Lower lobe of right lung (tissue), 2 donors: Measurements from ENCODE around the gene TENM4. TPM values are rescaled to one million over a fixed set of nuclear protein-coding genes. Genes with fewer than 3 reads are reported as not detected.

Experiments used
- ATAC-seq, 2 donors: fragments of 200-7000 bp; cut with Tn5 transposase; one replicate each; pipeline ENCODE4 v1.9.1; 2020 to 2022; ENCODE audit warnings: mild to moderate bottlenecking in 2 of 2, moderate library complexity in 2 of 2
- DNase-seq: peaks from one replicate; pipeline ENCODE4 v3.0.0-alpha.2; 2020
- H3K27ac ChIP-seq: fragments of 200-600 bp; one replicate; pipeline ENCODE4 v1.8.0; 2022
- H3K27me3 ChIP-seq: fragments of 200-600 bp; one replicate; pipeline ENCODE4 v1.8.0; 2022; ENCODE audit warnings: low read depth
- H3K36me3 ChIP-seq: fragments of 200-600 bp; one replicate; pipeline ENCODE4 v1.8.0; 2022; ENCODE audit warnings: mild to moderate bottlenecking
- H3K4me1 ChIP-seq: fragments of 200-600 bp; one replicate; pipeline ENCODE4 v1.8.0; 2022
- H3K4me3 ChIP-seq: fragments of 200-600 bp; one replicate; pipeline ENCODE4 v1.8.0; 2022; ENCODE audit warnings: mild to moderate bottlenecking
- H3K9me3 ChIP-seq: fragments of 200-600 bp; one replicate; pipeline ENCODE4 v1.8.0; 2022
- CTCF ChIP-seq: fragments of 200-600 bp; IDR thresholded peaks from one replicate; pipeline ENCODE4 v1.8.0; 2022; ENCODE audit warnings: antibody characterized with exemption, mild to moderate bottlenecking
- intact Hi-C: fragments of 100-400 bp; cut with DNase I; formaldehyde crosslinking; loops from one replicate; pipeline ENCODE4 v1.11.0; 2022
- total RNA-seq: library from RNA; stranded (reverse); fragmentation: NEBNext Ultra II Directional; extraction: Animal tissue kit (Norgen Biotek cat#: 25700); gene quantifications from one replicate; pipeline ENCODE4 v1.2.1, GENCODE V29; 2021
- donor health status: DM: no; HTN: yes; CAD: no; lungs with severe emphysema.

TENM4 gene
- total RNA-seq, 1 donor from 2014 or later = 1.1 TPM

GRCh38 chr11:78975081-78975480 is 465.7 kb downstream of the TENM4 start:
- no peak for DNase-seq
- intact Hi-C loops = no loop called here

GRCh38 chr11:78973876-78974275 is 467.0 kb downstream of the TENM4 start:
- no peaks in the 10 kb centered on the region for H3K9me3 ChIP-seq
- TF ChIP-seq CTCF = no peak
- ATAC-seq (no peak), DNase-seq (no peak)
- no peak overlapping the region for H3K4me3 ChIP-seq
- no peaks in the 10 kb centered on the region for H3K4me1 ChIP-seq
- H3K36me3 ChIP-seq = no peaks in the 10 kb centered on the region
- H3K27ac ChIP-seq = no peak overlapping the region
- intact Hi-C loops = no loop called here
- no peaks in the 10 kb centered on the region for H3K27me3 ChIP-seq

More at GRCh38 chr11:78975081-78975480, 465.7 kb downstream of the TENM4 start:
- H3K4me1 ChIP-seq = no peaks in the 10 kb centered on the region
- no peaks in the 10 kb centered on the region for H3K27me3 ChIP-seq
- TF ChIP-seq CTCF = no peak
- no peaks in the 10 kb centered on the region for H3K36me3 ChIP-seq
- no peak for ATAC-seq
- H3K27ac ChIP-seq = no peak overlapping the region
- no peaks in the 10 kb centered on the region for H3K9me3 ChIP-seq
- no peak overlapping the region for H3K4me3 ChIP-seq

- H3K4me1 ChIP-seq = no peaks in the 10 kb centered on the region
- no peak overlapping the region for H3K27ac ChIP-seq
- H3K27me3 ChIP-seq = no peaks in the 10 kb centered on the region
- no peak overlapping the region for H3K4me3 ChIP-seq
- no peak for TF ChIP-seq CTCF
- DNase-seq (no peak), ATAC-seq (no peak)
- H3K36me3 ChIP-seq = no peaks in the 10 kb centered on the region
- intact Hi-C loops = no loop called here
- H3K9me3 ChIP-seq = no peaks in the 10 kb centered on the region
Observed at GRCh38 chr11:78972590-78972989, 468.2 kb downstream of the TENM4 start.

GRCh38 chr11:78972177-78972576 is 468.7 kb downstream of the TENM4 start:
- no peaks in the 10 kb centered on the region for H3K9me3 ChIP-seq
- no peaks in the 10 kb centered on the region for H3K4me1 ChIP-seq
- DNase-seq (no peak), ATAC-seq (no peak)
- TF ChIP-seq CTCF = no peak
- H3K27me3 ChIP-seq = no peaks in the 10 kb centered on the region
- intact Hi-C loops = no loop called here
- no peak overlapping the region for H3K27ac ChIP-seq
- no peaks in the 10 kb centered on the region for H3K36me3 ChIP-seq
- no peak overlapping the region for H3K4me3 ChIP-seq

GRCh38 chr11:78967811-78968210 is 473.0 kb downstream of the TENM4 start:
- DNase-seq (no peak), ATAC-seq (no peak)
- intact Hi-C loops = no loop called here
- Histone ChIP-seq H3K27ac (no peak overlapping the region), H3K27me3 (peaks cover 4% of the 10 kb centered on the region), H3K4me3 (no peak overlapping the region), H3K9me3 (no peaks in the 10 kb centered on the region), H3K4me1 (no peaks in the 10 kb centered on the region), H3K36me3 (no peaks in the 10 kb centered on the region)
- TF ChIP-seq CTCF = no peak

- no peak overlapping the region for H3K4me3 ChIP-seq
- DNase-seq = no peak
- TF ChIP-seq CTCF = no peak
- no peak overlapping the region for H3K27ac ChIP-seq
- H3K27me3 ChIP-seq = peaks cover 8% of the 10 kb centered on the region
- no peak for ATAC-seq
- H3K9me3 ChIP-seq = no peaks in the 10 kb centered on the region
- H3K4me1 ChIP-seq = peaks cover 8% of the 10 kb centered on the region
- intact Hi-C loops = no loop called here
- H3K36me3 ChIP-seq = no peaks in the 10 kb centered on the region
Observed at GRCh38 chr11:78965432-78965831, 475.4 kb downstream of the TENM4 start.
